K562 (cell line): ENCODE data around the gene MYOT. TPM values are rescaled to one million over a fixed set of nuclear protein-coding genes. Genes with fewer than 3 reads are reported as not detected.

Source experiments
- ATAC-seq: fragments of 200-7000 bp; cut with Tn5 transposase; 3 replicates; pipeline ENCODE4 v1.9.1; 2020; ENCODE audit warnings: moderate library complexity
- BruUV-seq: library from RNA; stranded (reverse); fragments of 400-500 nt; replicated peaks from 2 replicates; lab custom pipeline; 2021; lab: Mats Ljungman, UMichigan
- CTCF ChIA-PET: fragments of 300-600 bp; formaldehyde crosslinking; extraction: SDS; loops from one replicate; lab custom pipeline; 2021; ENCODE audit warnings: low intra/inter-chr PET ratio; lab: Yijun Ruan, JAX
- POLR2A ChIA-PET: fragments of 300-600, 350-650 bp; sonication (Branson Sonifier 250); formaldehyde crosslinking; extraction: SDS; loops from one replicate; lab custom pipeline; 2021; ENCODE audit warnings: antibody characterized with exemption, inconsistent platforms; lab: Yijun Ruan, JAX
- DNase-seq, 4 experiments: peaks; one replicate each; pipeline versions ENCODE4 v3.0.0 to v3.0.0-alpha.2; 2011 to 2018; ENCODE audit warnings: low spot score in 3 of 4, mixed read lengths in 3 of 4; ENCODE audit errors: extremely low read depth in 1 of 4
- FAIRE-seq: peaks from 2 replicates; lab custom pipeline; 2011; peaks lifted over from hg19 to GRCh38; lab: Jason Lieb, UNC
- H2AFZ ChIP-seq: 2 replicates; pipeline ENCODE4 v1.6.0; 2011; ENCODE audit warnings: low read depth, low read length, control low read depth, inconsistent platforms
- H3K27ac ChIP-seq: fragments of 200-600 bp; 3 replicates; pipeline ENCODE4 v1.8.0; 2011; ENCODE audit warnings: low read depth, mild to moderate bottlenecking, control low read depth, inconsistent platforms, low read length, moderate library complexity, mixed read lengths; ENCODE audit errors: extremely low read depth
- H3K27me3 ChIP-seq, 2 experiments: fragments of 300-600 bp in 1 of 2; 2 replicates in 1 of 2; 3 replicates in 1 of 2; pipeline versions ENCODE4 v1.6.0 to v1.8.0; 2011; ENCODE audit warnings: inconsistent platforms in 2 of 2, low read length in 2 of 2, mild to moderate bottlenecking in 1 of 2, mixed read lengths in 1 of 2, moderate library complexity in 1 of 2; ENCODE audit not compliant: control insufficient read depth in 2 of 2, insufficient read depth in 2 of 2
- H3K36me3 ChIP-seq: fragments of 300-600 bp; 3 replicates; pipeline ENCODE4 v1.8.0; 2011; ENCODE audit warnings: mild to moderate bottlenecking, low read length, inconsistent platforms; ENCODE audit not compliant: control insufficient read depth, insufficient read depth
- H3K4me1 ChIP-seq, 2 experiments: fragments of 200-600 bp in 1 of 2; replicated peaks in 1 of 2; 2 replicates in 1 of 2; 3 replicates in 1 of 2; pipeline versions ENCODE4 v1.5.1 to v1.8.0; 2011; ENCODE audit warnings: inconsistent platforms in 2 of 2, low read length in 2 of 2, mild to moderate bottlenecking in 1 of 2, mixed read lengths in 1 of 2, moderate library complexity in 1 of 2; ENCODE audit not compliant: control insufficient read depth in 2 of 2, insufficient read depth in 2 of 2
- H3K4me2 ChIP-seq: 2 replicates; pipeline ENCODE4 v1.6.1; 2011; ENCODE audit warnings: low read length, control low read depth, inconsistent platforms, mixed read lengths; ENCODE audit not compliant: insufficient read depth
- H3K4me3 ChIP-seq: fragments of 200-600 bp; sonication (generic), shearing (Covaris generic); 2 replicates; pipeline ENCODE4 v1.5.1; 2016; ENCODE audit warnings: control low read depth, inconsistent platforms
- H3K79me2 ChIP-seq: fragments of 200-600 bp; 3 replicates; pipeline ENCODE4 v1.8.0; 2011; ENCODE audit warnings: low read length, inconsistent platforms; ENCODE audit not compliant: control insufficient read depth, insufficient read depth
- H3K9ac ChIP-seq, 2 experiments: 2 replicates each; pipeline versions ENCODE4 v1.6.0 to v1.6.1; 2011; ENCODE audit warnings: low read depth in 2 of 2, low read length in 2 of 2, control low read depth in 1 of 2, inconsistent platforms in 1 of 2, mild to moderate bottlenecking in 1 of 2, mixed read lengths in 1 of 2; ENCODE audit not compliant: insufficient read depth in 1 of 2
- H3K9me1 ChIP-seq: one replicate; pipeline ENCODE4 v1.6.0; 2011; ENCODE audit warnings: inconsistent platforms, mild to moderate bottlenecking, low read length, moderate library complexity; ENCODE audit not compliant: control insufficient read depth, insufficient read depth
- H3K9me3 ChIP-seq: replicated peaks from 2 replicates; pipeline ENCODE4 v1.5.1; 2011; ENCODE audit warnings: low read depth, low read length, inconsistent platforms; ENCODE audit not compliant: control insufficient read depth, insufficient read depth
- H4K20me1 ChIP-seq: replicated peaks from 2 replicates; pipeline ENCODE4 v1.6.1; 2011; ENCODE audit warnings: low read length, inconsistent platforms, mixed read lengths; ENCODE audit not compliant: control insufficient read depth, insufficient read depth
- ARID1B ChIP-seq: fragments of 450-650 bp; IDR thresholded peaks from 2 replicates; pipeline ENCODE4 v1.6.1; 2016; ENCODE audit warnings: antibody characterized with exemption, mild to moderate bottlenecking, inconsistent platforms
- ATF7 ChIP-seq: fragments of 450-650 bp; IDR thresholded peaks from 2 replicates; pipeline ENCODE4 v1.7.1; 2014; ENCODE audit warnings: mild to moderate bottlenecking, moderate library complexity
- BACH1 ChIP-seq: fragments of 200-800 bp; sonication (Bioruptor generic); IDR thresholded peaks from 2 replicates; pipeline ENCODE4 v1.6.1; 2016; ENCODE audit warnings: missing genetic modification characterization, missing compliant biosample characterization
- CTCF ChIP-seq, 3 experiments: IDR thresholded peaks in 2 of 3; conservative IDR thresholded peaks in 1 of 3; 2 replicates each; pipeline ENCODE4 v1.5.1; 2011 to 2012; ENCODE audit warnings: low read length in 3 of 3, mild to moderate bottlenecking in 3 of 3, control low read depth in 2 of 3, improper control_type of control experiment in 1 of 3, inconsistent platforms in 1 of 3, low read depth in 1 of 3, mixed read lengths in 1 of 3, moderate library complexity in 1 of 3; ENCODE audit not compliant: insufficient read depth in 2 of 3
- DDX20 ChIP-seq: fragments of 450-650 bp; IDR thresholded peaks from 2 replicates; pipeline ENCODE4 v1.6.1; 2016; ENCODE audit warnings: missing genetic modification characterization, low read depth, mild to moderate bottlenecking, missing compliant biosample characterization, moderate library complexity
- GABPA ChIP-seq: fragments of 200-800 bp; sonication (Bioruptor generic); conservative IDR thresholded peaks from 2 replicates; pipeline ENCODE4 v1.6.1; 2016; ENCODE audit warnings: low read depth, missing genetic modification characterization, missing compliant biosample characterization
- HCFC1 ChIP-seq: IDR thresholded peaks from 2 replicates; pipeline ENCODE4 v1.6.1; 2012; ENCODE audit warnings: low read depth, low read length, improper control_type of control experiment
- LEF1 ChIP-seq: fragments of 450-650 bp; IDR thresholded peaks from 2 replicates; pipeline ENCODE4 v1.6.1; 2016; ENCODE audit warnings: mild to moderate bottlenecking
- MAFF ChIP-seq: IDR thresholded peaks from 2 replicates; pipeline ENCODE4 v1.6.1; 2012; ENCODE audit warnings: low read length, improper control_type of control experiment
- SMAD4 ChIP-seq: fragments of 250-450 bp; sonication (Bioruptor Pico); conservative IDR thresholded peaks from 2 replicates; pipeline ENCODE4 v1.8.0; 2021; ENCODE audit warnings: inconsistent platforms, mild to moderate bottlenecking, moderate library complexity
- SRF ChIP-seq, 2 experiments: fragments of 250-450, 450-650 bp in 1 of 2; sonication (Bioruptor Pico) in 1 of 2; sonication (generic) in 1 of 2; formaldehyde crosslinking; IDR thresholded peaks; 2 replicates each; pipeline versions ENCODE4 v1.5.0 to v1.5.1; 2020 to 2022; ENCODE audit warnings: mild to moderate bottlenecking in 1 of 2, missing genetic modification reagents in 1 of 2
- TSHZ1 ChIP-seq: fragments of 250-450 bp; sonication (Bioruptor Pico); IDR thresholded peaks from 2 replicates; pipeline ENCODE4 v1.4.0; 2020; ENCODE audit warnings: mild to moderate bottlenecking, moderate library complexity
- ZNF561 ChIP-seq: fragments of 450-650 bp; formaldehyde crosslinking; conservative IDR thresholded peaks from 2 replicates; pipeline ENCODE4 v1.4.0; 2020; ENCODE audit warnings: mild to moderate bottlenecking, moderate library complexity
- ZNF583 ChIP-seq: fragments of 250-450 bp; sonication (Bioruptor Pico); IDR thresholded peaks from 2 replicates; pipeline ENCODE4 v1.4.0; 2020
- ZNF77 ChIP-seq: fragments of 250-450 bp; sonication (Bioruptor Pico); IDR thresholded peaks from 2 replicates; pipeline ENCODE4 v1.5.0; 2020
- WGBS: fragments of 100-300 bp; shearing (Covaris generic); methylation state at CpG from one replicate; pipeline ENCODE4 v1.1.6; 2016; ENCODE audit warnings: low coverage, mixed read lengths; ENCODE audit not compliant: insufficient coverage; ENCODE audit errors: missing lambda C conversion rate; 5-methylcytosine and 5-hydroxymethylcytosine counted together
- in situ Hi-C: fragments of 300-500 bp; cut with MboI; formaldehyde crosslinking; loops from 4 replicates; pipeline ENCODE4 v1.15.0; 2018; ENCODE audit warnings: inconsistent platforms, mixed read lengths
- intact Hi-C: fragments of 100-400 bp; cut with micrococcal nuclease; formaldehyde crosslinking; loops from 2 replicates; pipeline ENCODE4 v1.14.2; 2022
- polyA plus RNA-seq, 8 experiments: library from polyadenylated mRNA; depleted of rRNA in 4 of 8; stranded (reverse) in 5 of 8; unstranded in 3 of 8; fragments of >200 nt; fragmentation: Nextera tagmentation in 2 of 8; fragmentation: Illumina TruSeq in 1 of 8; extraction: Ambion mirVana in 2 of 8; extraction: Trizol in 1 of 8; gene quantifications; 2 replicates each; pipeline versions ENCODE4 v1.2.1 to v1.2.3, GENCODE V29; 2011 to 2014; ENCODE audit warnings: inconsistent platforms in 1 of 8, missing spikeins in 1 of 8
- total RNA-seq, 7 experiments: library from RNA; depleted of rRNA in 6 of 7; stranded (reverse); fragments of >200 nt in 6 of 7; fragmentation: Illumina TruSeq in 2 of 7; extraction: Trizol in 2 of 7; gene quantifications; 2 replicates each; pipeline versions ENCODE4 v1.2.1 to v1.2.3, GENCODE V29; 2011 to 2021; ENCODE audit warnings: low replicate concordance in 1 of 7

The MYOT gene
- total and polyA plus RNA-seq, 9 of the 15 experiments (the other 6 are each of a cell fraction or from before 2014, with no cell fraction given), result 0.24 to 0.38 TPM; not detected in 7

- H3K9ac ChIP-seq, result no peak overlapping the region
- WGBS, result 0% methylated on average over 1 of the region's 1 CpG
- FAIRE-seq, result peak; percentile 48
- no peaks in the 10 kb centered on the region for H3K9me1 ChIP-seq
- in situ Hi-C loops (no loop called here), intact Hi-C loops (no loop called here)
- H3K27ac ChIP-seq, result no peak overlapping the region
- H3K36me3 ChIP-seq, result no peaks in the 10 kb centered on the region
- CTCF ChIA-PET, result no interaction called here
- peak in 1 of 4 experiments; percentile 28 for DNase-seq
- H3K9me3 ChIP-seq, result no peaks in the 10 kb centered on the region
- ATAC-seq, result peak; percentile 42; the same call in 2 of the 3 replicates
- H3K4me1 ChIP-seq, result no peaks in the 10 kb centered on the region; a peak in 1 of 5 replicates
- no peak overlapping the region for H2AFZ ChIP-seq
- H3K79me2 ChIP-seq, result no peaks in the 10 kb centered on the region
- no TSS peak for BruUV-seq
- H3K4me3 ChIP-seq, result no peak overlapping the region
- POLR2A ChIA-PET, result no interaction called here
- H4K20me1 ChIP-seq, result no peaks in the 10 kb centered on the region
- peaks cover 3 to 9% of the 10 kb centered on the region in 2 experiments; a peak in 2 of 5 replicates for H3K27me3 ChIP-seq
- no peak overlapping the region for H3K4me2 ChIP-seq
- peak; percentile 83 for TF ChIP-seq BACH1 (tag)
- TF ChIP-seq DDX20 (tag), result no peak
- 0 out of 2 replicates have a peak, but pooled peaks have one; percentile 18 for TF ChIP-seq LEF1
- no peak for TF ChIP-seq SMAD4 (CRISPR knock-in tag)
- 0 out of 2 replicates have a peak, but pooled peaks have one; percentile 26 for TF ChIP-seq ATF7
- no peak for TF ChIP-seq ZNF583 (CRISPR knock-in tag)
- no peak for TF ChIP-seq ZNF77 (CRISPR knock-in tag)
- TF ChIP-seq SRF (CRISPR knock-in tag; IDR thresholded peaks at IDR 0.05), result no peak
- no peak for TF ChIP-seq CTCF (IDR thresholded peaks at IDR 0.05 in 2 of 3, conservative IDR thresholded peaks at IDR 0.05 in 1 of 3; ENCODE audit: insufficient read depth in 2 of 3, low read depth in 1 of 3, low read length in 3 of 3)
- peak; percentile 48; the same call in 1 of the 2 replicates for TF ChIP-seq MAFF
- TF ChIP-seq GABPA, result no peak
- peak; percentile 63; the same call in 1 of the 2 replicates for TF ChIP-seq ARID1B
- no peak for TF ChIP-seq HCFC1
- no peak for TF ChIP-seq TSHZ1 (CRISPR knock-in tag)
- TF ChIP-seq ZNF561 (CRISPR knock-in tag), result no peak
Measured at GRCh38 chr5:137833463-137833862, 34.2 kb upstream of the MYOT start.
